ENCODE data around the gene PCSK4. TPM values are rescaled to one million over a fixed set of nuclear protein-coding genes. Genes with fewer than 3 reads are reported as not detected.

Gene PCSK4
- total and polyA plus RNA-seq, 9 of the 15 experiments (the other 6 are each of a cell fraction or from before 2014, with no cell fraction given) = 0.01 to 9.1 (median 2.1) TPM; not detected in 1

DNA sequence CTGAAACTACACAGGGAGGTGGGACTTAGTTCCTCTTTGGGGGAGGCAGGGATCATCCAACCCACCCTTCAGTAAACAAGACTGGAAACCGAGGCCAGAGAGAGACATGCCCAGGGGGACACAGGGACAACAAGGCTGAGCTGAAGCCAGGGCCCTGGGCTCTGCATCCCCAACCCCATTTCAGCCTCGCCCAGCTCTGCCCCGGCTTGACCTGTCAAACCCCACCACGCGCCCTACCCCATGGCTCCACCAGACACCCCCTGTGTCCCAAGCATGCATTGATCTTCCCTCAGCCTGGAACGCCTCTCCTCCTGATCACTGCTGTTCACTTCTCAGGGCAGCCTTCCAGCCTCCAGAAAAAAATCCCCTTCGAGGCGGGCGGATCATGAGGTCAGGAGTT lies 42.2 kb downstream of the PCSK4 start:
- ATAC-seq (no peak), FAIRE-seq (no peak), DNase-seq (ENCODE audit: extremely low read depth in 1 of 4, low spot score in 3 of 4) (no peak)
- Histone ChIP-seq H3K36me3 (ENCODE audit: control insufficient read depth, insufficient read depth, low read length) (no peaks in the 10 kb centered on the region), H3K4me2 (ENCODE audit: insufficient read depth, low read length) (no peak overlapping the region), H3K79me2 (ENCODE audit: control insufficient read depth, insufficient read depth, low read length) (no peaks in the 10 kb centered on the region), H3K27me3 (ENCODE audit: control insufficient read depth in 2 of 2, insufficient read depth in 2 of 2, low read length in 2 of 2) (peaks cover 0 to 12% of the 10 kb centered on the region in 2 experiments; a peak in 1 of 5 replicates), H3K27ac (ENCODE audit: extremely low read depth, low read depth, low read length) (no peak overlapping the region), H2AFZ (ENCODE audit: low read depth, low read length) (no peak overlapping the region), H3K9ac (ENCODE audit: insufficient read depth in 1 of 2, low read depth in 2 of 2, low read length in 2 of 2) (no peak overlapping the region), H3K9me3 (replicated peaks; ENCODE audit: control insufficient read depth, insufficient read depth, low read depth, low read length) (no peaks in the 10 kb centered on the region), H3K4me1 (replicated peaks in 1 of 2; ENCODE audit: control insufficient read depth in 2 of 2, insufficient read depth in 2 of 2, low read length in 2 of 2) (peaks cover 11 to 77% of the 10 kb centered on the region in 2 experiments), H3K4me3 (no peak overlapping the region), H4K20me1 (replicated peaks; ENCODE audit: control insufficient read depth, insufficient read depth, low read length) (peaks cover 17% of the 10 kb centered on the region; the same call in 1 of the 2 replicates), H3K9me1 (ENCODE audit: control insufficient read depth, insufficient read depth, low read length) (no peaks in the 10 kb centered on the region)
- BruUV-seq (replicated peaks) = no TSS peak
- intact Hi-C loops (cut with micrococcal nuclease) (loop anchor here (10.0 kb wide), 1 partner anchor 173 kb away; the partner anchor contains the start of gene FAM174C), in situ Hi-C loops (cut with MboI) (no loop called here)
- ChIA-PET POLR2A (interaction anchor here (0.6 to 1.5 kb wide), 3 partner anchors 8 to 417 kb away, joined by 3 to 5 read pairs (median 3); partner anchors contain the start of gene CIRBP), CTCF (ENCODE audit: low intra/inter-chr PET ratio) (no interaction called here)
- no peak for TF ChIP-seq SMARCA4 (IDR thresholded peaks at IDR 0.05)
- TF ChIP-seq ZFX (CRISPR knock-in tag; IDR thresholded peaks at IDR 0.05) = no peak
- no peak for TF ChIP-seq ZNF224 (CRISPR knock-in tag; IDR thresholded peaks at IDR 0.05)
- TF ChIP-seq, protein P1, sequence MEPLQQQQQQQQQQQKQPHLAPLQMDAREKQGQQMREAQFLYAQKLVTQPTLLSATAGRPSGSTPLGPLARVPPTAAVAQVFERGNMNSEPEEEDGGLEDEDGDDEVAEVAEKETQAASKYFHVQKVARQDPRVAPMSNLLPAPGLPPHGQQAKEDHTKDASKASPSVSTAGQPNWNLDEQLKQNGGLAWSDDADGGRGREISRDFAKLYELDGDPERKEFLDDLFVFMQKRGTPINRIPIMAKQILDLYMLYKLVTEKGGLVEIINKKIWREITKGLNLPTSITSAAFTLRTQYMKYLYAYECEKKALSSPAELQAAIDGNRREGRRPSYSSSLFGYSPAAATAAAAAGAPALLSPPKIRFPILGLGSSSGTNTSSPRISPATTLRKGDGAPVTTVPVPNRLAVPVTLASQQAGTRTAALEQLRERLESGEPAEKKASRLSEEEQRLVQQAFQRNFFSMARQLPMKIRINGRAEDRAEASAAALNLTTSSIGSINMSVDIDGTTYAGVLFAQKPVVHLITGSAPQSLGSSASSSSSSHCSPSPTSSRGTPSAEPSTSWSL (CRISPR knock-in tag; IDR thresholded peaks at IDR 0.05; ENCODE audit: borderline replicate concordance) = no peak
- no peak for TF ChIP-seq TSHZ1 (CRISPR knock-in tag; IDR thresholded peaks at IDR 0.05)
- WGBS (ENCODE audit: insufficient coverage, low coverage, missing lambda C conversion rate) = 50% methylated on average over 9 of the region's 9 CpGs
